ENCODE data around the gene FAM168B.

DNA sequence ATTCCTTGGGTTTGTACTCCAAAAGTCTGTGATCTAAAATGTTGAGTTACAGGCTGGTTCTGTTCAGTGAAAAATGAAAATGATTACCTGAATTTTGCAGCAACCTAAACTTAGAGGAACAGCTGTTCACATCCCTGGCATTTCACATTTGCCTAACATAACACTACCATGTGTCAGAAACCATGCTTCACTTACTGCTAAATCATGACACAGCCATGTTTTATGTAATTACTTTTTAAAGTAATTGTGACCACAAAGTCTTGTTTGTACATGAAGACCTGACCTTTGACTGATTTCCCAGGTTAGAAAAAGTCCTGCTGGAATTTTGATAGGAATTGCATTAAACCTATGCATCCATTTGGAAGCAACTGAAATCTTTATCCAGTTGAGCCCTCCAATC, 79.1 kb downstream of the FAM168B start:
- TF ChIP-seq, protein P1, sequence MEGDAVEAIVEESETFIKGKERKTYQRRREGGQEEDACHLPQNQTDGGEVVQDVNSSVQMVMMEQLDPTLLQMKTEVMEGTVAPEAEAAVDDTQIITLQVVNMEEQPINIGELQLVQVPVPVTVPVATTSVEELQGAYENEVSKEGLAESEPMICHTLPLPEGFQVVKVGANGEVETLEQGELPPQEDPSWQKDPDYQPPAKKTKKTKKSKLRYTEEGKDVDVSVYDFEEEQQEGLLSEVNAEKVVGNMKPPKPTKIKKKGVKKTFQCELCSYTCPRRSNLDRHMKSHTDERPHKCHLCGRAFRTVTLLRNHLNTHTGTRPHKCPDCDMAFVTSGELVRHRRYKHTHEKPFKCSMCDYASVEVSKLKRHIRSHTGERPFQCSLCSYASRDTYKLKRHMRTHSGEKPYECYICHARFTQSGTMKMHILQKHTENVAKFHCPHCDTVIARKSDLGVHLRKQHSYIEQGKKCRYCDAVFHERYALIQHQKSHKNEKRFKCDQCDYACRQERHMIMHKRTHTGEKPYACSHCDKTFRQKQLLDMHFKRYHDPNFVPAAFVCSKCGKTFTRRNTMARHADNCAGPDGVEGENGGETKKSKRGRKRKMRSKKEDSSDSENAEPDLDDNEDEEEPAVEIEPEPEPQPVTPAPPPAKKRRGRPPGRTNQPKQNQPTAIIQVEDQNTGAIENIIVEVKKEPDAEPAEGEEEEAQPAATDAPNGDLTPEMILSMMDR (conservative IDR thresholded peaks at IDR 0.05 in 1 of 2, IDR thresholded peaks at IDR 0.05 in 1 of 2; ENCODE audit: extremely low read depth in 1 of 2, insufficient read depth in 1 of 2, low read depth in 1 of 2, low read length in 2 of 2), result no peak
- no peak for TF ChIP-seq EZH2 (IDR thresholded peaks at IDR 0.05; ENCODE audit: borderline replicate concordance, low read length)
